Cardiac muscle cell (in vitro differentiated cells and primary cell): ENCODE data around the gene VAV3. TPM values are rescaled to one million over a fixed set of nuclear protein-coding genes. Genes with fewer than 3 reads are reported as not detected.

Source experiments
- DNase-seq, 2 donors: peaks; one replicate each; pipeline versions ENCODE4 v3.0.0 to v3.0.0-alpha.2; 2010 to 2017; ENCODE audit warnings: low read depth in 1 of 2, low spot score in 1 of 2
- H3K27ac ChIP-seq: fragments of 200-600 bp; sonication (generic); 2 replicates; pipeline ENCODE4 v1.5.1; 2016
- H3K27me3 ChIP-seq: fragments of 200-600 bp; sonication (generic); 2 replicates; pipeline ENCODE4 v1.6.0; 2016; ENCODE audit warnings: control low read depth
- H3K36me3 ChIP-seq: fragments of 200-600 bp; sonication (generic); 2 replicates; pipeline ENCODE4 v1.5.1; 2016; ENCODE audit warnings: control low read depth
- H3K4me1 ChIP-seq: fragments of 200-600 bp; sonication (generic); 2 replicates; pipeline ENCODE4 v1.8.1; 2017; ENCODE audit warnings: low read depth, mild to moderate bottlenecking, mixed run types
- H3K4me3 ChIP-seq: fragments of 200-600 bp; sonication (generic); 2 replicates; pipeline ENCODE4 v1.5.1; 2016; ENCODE audit warnings: mild to moderate bottlenecking
- H3K9me3 ChIP-seq: fragments of 200-600 bp; sonication (generic); 2 replicates; pipeline ENCODE4 v1.5.1; 2017; ENCODE audit warnings: low read depth, mild to moderate bottlenecking, control low read depth
- polyA plus RNA-seq: library from polyadenylated mRNA; unstranded; fragments of >200 nt; fragmentation: Nextera tagmentation; extraction: Ambion mirVana; gene quantifications from 2 replicates; pipeline ENCODE4 v1.2.1, GENCODE V29; 2016
- total RNA-seq: library from RNA; depleted of rRNA; stranded (reverse); fragments of >200 nt; gene quantifications from 2 replicates; pipeline ENCODE4 v1.2.3, GENCODE V29; 2016
- TF ChIP-seq, protein P1 (sequence below): IDR thresholded peaks from 2 replicates; pipeline ENCODE4 v1.5.1; 2012; ENCODE audit warnings: low read depth, mild to moderate bottlenecking, low read length

The VAV3 gene
- total and polyA plus RNA-seq, 2 experiments from 2014 or later, result 0.33 to 0.86 TPM

DNA sequence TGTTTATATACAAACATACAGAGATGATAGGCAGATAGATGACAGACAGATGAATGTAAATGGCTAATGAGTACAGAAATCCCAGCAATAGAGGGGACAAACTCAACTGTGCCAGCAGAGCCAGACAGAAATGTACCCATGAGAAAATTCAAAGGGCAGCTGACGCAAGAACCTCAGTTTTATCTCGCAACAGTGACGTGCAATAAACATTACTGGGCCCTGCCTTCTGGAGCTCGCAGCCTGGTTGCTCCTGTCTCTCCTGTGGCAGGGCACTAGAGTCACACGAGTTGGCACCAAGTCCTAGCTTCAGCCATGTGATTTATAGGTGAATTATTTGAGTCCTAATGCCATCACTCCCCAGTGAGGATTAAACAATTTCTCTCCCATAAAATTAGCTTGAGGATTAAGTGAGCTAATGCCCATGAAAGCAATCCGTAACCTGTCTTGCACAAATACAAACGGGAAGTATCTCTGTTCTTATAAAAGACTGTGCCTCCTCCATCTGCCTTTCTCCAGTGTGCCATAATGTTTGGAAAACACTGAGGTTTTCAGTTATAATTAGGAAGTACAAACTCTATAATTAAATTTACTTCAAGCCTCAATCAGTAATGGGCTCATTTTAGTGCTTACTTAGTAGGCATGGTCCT, 50.7 kb downstream of the VAV3 start:
- H3K4me3 ChIP-seq, result no peak overlapping the region
- H3K36me3 ChIP-seq, result no peaks in the 10 kb centered on the region
- H3K9me3 ChIP-seq, result no peaks in the 10 kb centered on the region
- DNase-seq, result no peak
- H3K27me3 ChIP-seq, result no peaks in the 10 kb centered on the region
- no peaks in the 10 kb centered on the region for H3K4me1 ChIP-seq
- TF ChIP-seq, protein P1, sequence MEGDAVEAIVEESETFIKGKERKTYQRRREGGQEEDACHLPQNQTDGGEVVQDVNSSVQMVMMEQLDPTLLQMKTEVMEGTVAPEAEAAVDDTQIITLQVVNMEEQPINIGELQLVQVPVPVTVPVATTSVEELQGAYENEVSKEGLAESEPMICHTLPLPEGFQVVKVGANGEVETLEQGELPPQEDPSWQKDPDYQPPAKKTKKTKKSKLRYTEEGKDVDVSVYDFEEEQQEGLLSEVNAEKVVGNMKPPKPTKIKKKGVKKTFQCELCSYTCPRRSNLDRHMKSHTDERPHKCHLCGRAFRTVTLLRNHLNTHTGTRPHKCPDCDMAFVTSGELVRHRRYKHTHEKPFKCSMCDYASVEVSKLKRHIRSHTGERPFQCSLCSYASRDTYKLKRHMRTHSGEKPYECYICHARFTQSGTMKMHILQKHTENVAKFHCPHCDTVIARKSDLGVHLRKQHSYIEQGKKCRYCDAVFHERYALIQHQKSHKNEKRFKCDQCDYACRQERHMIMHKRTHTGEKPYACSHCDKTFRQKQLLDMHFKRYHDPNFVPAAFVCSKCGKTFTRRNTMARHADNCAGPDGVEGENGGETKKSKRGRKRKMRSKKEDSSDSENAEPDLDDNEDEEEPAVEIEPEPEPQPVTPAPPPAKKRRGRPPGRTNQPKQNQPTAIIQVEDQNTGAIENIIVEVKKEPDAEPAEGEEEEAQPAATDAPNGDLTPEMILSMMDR, result no peak
- H3K27ac ChIP-seq, result no peak overlapping the region

DNA sequence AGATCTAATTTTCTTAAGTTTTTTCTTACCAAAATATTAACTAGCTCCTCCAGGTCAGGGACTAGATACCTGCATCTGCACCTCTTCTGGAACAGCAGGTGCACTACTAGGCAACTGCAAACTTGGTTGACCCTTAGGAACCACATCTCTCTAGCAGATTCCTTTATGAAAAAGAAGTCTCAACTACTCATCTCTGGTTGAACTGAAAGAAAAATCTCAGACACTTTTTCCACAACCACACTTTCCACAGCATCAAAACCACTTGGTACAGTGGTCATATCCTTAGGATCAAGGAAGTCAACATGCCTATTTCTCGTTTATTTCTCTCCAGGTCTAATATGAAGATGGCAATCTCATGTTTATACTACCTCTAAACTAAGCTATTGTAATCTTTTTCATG, 52.3 kb downstream of the VAV3 start:
- DNase-seq, result no peak
- no peak overlapping the region for H3K4me3 ChIP-seq
- H3K36me3 ChIP-seq, result no peaks in the 10 kb centered on the region
- no peaks in the 10 kb centered on the region for H3K9me3 ChIP-seq
- no peaks in the 10 kb centered on the region for H3K4me1 ChIP-seq
- H3K27me3 ChIP-seq, result no peaks in the 10 kb centered on the region
- TF ChIP-seq, protein P1, result no peak
- H3K27ac ChIP-seq, result no peak overlapping the region

GRCh38 chr1:107900090-107900945, 64.7 kb downstream of the VAV3 start:
- peak in 1 of 2 donors; percentile 19 for DNase-seq
- TF ChIP-seq, protein P1, result no peak
- peaks cover 5% of the 10 kb centered on the region for H3K27me3 ChIP-seq
- H3K4me1 ChIP-seq, result no peaks in the 10 kb centered on the region
- no peak overlapping the region for H3K27ac ChIP-seq
- no peaks in the 10 kb centered on the region for H3K9me3 ChIP-seq
- H3K36me3 ChIP-seq, result no peaks in the 10 kb centered on the region
- H3K4me3 ChIP-seq, result no peak overlapping the region

DNA sequence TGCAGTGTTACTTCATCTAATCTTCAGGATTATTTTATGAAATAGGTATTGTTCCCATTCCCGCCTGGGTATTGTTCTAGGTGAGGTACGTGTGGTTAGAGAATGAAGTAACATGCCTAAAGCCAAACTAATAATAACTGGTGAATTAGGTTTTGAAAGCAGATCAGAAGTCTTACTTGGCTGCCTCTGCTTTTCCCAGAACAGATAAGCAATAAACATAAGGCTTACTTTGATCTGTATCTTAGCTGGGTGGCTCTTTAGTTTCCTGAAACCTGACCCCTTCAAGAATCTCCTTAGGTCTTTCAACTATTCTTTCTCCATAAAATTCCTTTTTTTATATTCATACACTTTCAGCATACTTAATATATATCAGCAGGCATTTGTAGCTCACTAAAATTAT, 65.3 kb downstream of the VAV3 start:
- Histone ChIP-seq H3K27me3 (peaks cover 5% of the 10 kb centered on the region), H3K4me1 (no peaks in the 10 kb centered on the region), H3K27ac (no peak overlapping the region), H3K4me3 (no peak overlapping the region), H3K9me3 (no peaks in the 10 kb centered on the region), H3K36me3 (no peaks in the 10 kb centered on the region)
- DNase-seq, result no peak
- TF ChIP-seq, protein P1, result no peak

DNA sequence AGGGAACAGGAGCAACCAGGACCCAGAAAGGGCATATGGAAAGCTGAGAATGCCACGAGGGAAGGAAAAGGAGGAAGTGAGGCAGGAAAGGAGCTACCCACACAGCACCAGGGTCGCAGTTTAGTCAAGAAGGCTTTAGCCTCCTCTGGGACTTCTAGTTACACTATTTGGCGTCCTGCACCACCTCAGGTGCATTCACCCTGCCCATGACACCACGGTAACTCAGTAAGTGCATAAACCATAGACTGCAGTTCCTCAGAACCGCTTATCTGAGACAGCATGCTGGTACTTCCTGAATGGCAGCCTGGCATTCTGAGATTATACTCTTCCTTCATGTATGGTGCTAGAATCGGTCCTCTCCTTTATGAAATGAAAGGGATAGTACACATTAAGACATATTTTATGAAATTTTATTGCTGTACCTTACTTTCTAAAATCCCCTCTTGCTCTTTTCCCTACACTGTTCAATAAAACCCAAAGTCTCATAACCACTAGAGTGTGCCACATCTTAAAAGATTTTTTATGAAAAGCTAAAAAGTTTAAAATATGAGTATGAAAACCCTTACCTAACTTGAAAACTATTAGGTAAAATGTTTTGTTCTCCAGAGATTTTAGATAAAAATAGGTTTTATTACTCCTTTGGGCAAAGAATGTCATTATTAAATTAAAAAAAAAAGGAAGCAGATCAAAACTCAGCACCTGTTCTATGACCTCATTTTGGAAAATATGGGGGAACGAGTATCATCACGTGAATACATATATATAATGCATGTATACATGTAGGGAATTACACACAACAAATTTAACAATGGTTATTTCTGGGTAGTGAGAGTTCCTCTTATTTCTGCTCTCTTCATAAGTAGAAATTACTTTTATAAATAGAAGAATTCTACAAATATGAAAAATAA, 67.3 kb downstream of the VAV3 start:
- no peak for DNase-seq
- Histone ChIP-seq H3K27ac (no peak overlapping the region), H3K4me3 (no peak overlapping the region), H3K36me3 (no peaks in the 10 kb centered on the region), H3K27me3 (peaks cover 5% of the 10 kb centered on the region), H3K4me1 (no peaks in the 10 kb centered on the region), H3K9me3 (no peaks in the 10 kb centered on the region)
- TF ChIP-seq, protein P1, result no peak
